GM19238 (cell line): ENCODE measurements around the gene ITPR1.
A peak's percentile ranks its signal among the peaks of the same experiment; 100 is the strongest.
"Not testable (repeated sequence)": the region's sequence is repeated elsewhere in the genome, so short reads cannot be mapped to it uniquely, and the experiment has no call there.

Experiments
- DNase-seq: peaks from one replicate; pipeline ENCODE4 v3.0.0; 2011; ENCODE audit warnings: low spot score; ENCODE audit not compliant: insufficient read length

Gene ITPR1

DNA sequence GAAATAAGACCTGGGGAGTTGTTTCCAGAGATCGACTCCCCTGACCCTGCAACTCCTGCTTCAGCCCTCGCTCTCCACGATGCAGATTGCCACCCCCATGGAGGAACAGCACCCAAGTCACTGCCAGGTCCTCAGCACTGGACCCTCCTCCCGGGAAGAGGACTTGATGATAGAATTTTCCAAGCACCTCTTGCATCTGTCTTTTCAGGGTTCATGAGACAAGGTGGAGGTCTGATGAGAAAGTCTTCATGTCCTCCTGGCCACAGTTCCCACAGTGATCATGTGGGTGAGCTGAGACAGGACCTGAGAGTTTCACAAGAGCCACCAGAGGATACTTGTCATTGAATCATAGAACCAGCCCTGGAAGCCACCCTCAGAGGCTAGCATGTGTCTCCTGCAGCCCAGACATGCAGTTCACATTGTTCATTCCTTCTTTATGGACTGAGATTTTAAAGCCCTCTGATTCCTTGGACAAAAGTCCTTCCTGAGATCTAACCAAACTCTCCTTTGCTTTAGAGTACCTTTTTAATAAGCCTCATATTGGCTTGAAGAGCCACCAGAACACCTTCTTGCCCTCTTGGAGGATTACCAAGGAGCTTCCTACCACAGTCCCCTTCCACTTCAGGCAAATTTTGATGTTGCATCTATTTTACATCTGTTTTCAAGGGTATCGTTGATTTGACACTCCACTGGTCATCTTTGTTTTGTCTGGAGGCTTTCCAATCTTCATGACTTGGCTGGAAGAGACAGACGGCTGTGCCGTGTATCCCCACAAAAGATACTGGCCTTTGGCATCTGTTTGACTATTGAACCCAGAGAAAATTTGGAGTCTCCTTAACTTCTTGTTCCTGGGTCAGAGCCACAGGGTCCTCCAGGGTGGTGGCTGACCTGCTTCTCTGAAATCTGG lies 261.3 kb downstream of the ITPR1 start:
- DNase-seq, result peak; percentile 49

DNA sequence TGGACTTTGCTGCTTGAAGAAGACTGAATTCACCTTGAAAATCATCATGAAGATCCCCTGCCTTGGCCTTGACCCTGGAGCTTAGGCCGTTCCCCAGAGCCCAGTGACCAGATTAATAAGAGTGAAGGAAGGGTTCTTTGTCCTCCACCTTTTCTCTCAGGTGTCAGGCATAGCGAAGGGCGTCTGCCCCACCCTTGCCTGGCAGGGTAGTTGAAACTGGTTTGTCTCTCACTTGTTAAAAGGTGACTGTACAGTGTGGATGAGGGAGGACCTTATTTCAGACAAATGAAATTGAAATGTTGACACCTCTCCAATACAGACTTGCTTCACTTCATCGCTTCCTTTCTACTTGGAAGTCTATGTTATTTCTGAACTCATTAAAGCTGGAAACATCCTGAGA lies 262.4 kb downstream of the ITPR1 start:
- DNase-seq, result no peak

DNA sequence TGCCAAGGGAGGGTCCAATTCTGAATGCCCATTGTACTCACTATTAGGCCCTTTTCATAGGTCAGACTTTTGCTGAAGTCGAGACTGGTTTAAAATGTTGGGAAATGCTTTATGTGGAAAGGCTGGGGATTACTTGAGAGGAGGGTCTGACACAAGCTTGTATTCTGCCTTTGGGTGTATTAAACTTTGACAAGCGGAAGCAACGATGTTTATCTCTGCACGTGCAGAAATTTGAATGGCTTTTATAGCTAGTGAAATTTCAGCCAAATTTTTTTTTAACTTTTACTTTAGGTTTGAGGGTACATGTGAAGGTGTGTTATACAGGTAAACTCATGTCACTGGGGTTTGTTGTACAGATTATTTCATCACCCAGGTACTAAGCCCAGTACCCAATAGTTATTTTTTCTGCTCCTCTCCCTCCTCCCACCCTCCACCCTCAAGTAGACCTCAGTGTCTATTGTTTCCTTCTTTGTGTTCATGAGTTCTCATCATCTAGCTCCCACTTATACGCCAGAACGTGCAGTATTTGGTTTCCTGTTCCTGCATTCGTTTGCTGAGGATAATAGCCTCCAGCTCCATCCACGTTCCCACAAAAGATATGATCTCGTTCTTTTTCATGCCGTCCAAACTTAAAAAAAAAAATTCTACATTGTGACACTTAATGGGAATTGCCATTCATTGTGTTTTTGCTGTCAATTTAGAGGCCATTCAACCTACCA lies 263.1 kb downstream of the ITPR1 start:
- no peak for DNase-seq

DNA sequence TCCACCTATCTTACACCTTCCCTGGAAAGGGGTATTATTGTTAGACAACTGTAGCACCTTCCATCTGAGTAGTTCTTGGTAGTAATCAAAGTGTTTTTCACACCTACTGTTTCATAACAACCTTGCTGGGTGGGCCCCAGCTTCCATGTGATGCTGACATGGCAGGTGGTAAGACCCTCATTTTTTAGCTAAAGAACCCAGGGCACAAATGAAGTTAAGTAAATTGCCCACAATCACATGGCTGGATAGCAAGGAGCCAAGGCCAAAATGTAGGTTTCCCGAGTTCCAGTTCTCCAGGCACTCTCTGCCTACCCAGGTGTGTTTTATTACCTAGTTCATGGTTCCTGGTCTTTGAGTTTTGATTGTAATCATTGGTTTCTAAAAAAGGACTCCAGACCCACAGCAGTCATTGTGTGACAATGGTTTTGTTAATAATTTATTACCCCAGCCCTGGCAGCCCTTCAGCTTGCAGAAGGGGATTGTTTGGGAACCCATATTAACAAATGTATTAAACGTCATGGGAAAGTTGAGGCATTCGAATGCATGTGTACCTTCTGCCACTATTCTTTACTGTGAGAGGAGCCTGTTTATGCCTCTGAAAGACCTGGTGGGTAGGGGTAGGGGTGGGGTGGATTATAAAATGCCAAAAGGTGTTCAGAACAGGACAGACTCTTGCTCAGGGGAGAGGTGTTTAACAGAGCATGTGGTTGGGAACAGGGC lies 263.9 kb downstream of the ITPR1 start:
- no peak for DNase-seq

DNA sequence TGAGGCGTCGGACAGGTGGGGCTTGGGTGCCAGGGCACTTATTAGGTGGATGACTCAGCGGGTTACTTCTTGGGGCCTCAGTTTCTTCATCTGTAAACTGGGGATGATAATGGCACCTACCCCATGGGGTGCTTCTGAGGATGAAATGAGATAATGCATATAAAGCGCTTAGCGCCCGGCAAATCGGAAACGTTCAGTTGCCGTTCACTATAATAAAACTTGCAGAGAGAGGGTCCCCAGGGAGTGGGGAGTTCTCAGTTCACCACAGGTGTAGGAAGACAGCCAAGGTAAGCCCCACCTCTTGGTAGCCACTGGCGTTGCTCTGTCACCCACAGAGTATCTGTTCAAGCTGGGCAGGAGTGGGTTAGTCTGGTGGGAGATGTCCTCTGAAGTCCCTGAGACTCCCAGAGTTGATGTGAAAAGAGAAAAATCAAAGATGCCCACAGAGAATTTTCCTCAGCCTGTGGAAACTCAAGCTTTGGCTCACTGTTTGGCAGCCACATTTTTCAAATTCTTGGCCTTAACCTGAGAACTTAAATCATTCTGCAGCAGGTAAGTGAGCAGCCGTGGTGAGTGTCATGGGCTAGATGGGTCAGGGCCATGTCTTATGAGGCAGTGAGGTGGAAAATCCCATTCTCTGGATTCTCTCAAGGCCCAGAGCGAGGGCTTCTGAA lies 264.6 kb downstream of the ITPR1 start:
- no peak for DNase-seq

DNA sequence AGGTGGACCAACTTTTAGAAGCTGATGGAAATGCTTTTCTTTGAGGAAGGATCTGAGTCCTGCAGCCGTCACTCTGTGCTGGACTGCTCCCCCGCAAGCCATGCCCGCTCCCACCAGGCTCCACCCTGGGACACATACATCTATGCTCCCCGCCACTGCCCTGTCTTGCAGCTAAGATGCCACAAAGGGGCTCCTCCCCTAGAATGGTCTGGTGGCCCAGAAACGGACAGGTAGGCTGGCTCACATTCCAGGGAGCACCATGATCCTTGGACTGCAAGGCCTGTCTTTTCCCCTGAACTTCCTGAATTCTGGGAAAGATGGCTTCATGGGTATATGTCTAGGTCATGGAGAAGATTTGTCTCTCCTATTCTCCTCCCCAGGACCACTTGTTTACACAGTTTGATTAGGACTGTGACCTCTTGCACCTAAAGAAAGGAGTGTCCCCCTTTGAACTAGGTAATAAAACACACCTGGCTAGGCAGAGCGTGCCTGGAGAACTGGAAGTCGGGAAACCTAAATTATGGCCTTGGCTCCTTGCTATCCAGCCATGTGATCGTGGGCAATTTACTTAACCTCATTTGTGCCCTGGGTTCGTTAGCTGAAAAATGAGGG lies 265.2 kb downstream of the ITPR1 start:
- DNase-seq, result no peak

DNA sequence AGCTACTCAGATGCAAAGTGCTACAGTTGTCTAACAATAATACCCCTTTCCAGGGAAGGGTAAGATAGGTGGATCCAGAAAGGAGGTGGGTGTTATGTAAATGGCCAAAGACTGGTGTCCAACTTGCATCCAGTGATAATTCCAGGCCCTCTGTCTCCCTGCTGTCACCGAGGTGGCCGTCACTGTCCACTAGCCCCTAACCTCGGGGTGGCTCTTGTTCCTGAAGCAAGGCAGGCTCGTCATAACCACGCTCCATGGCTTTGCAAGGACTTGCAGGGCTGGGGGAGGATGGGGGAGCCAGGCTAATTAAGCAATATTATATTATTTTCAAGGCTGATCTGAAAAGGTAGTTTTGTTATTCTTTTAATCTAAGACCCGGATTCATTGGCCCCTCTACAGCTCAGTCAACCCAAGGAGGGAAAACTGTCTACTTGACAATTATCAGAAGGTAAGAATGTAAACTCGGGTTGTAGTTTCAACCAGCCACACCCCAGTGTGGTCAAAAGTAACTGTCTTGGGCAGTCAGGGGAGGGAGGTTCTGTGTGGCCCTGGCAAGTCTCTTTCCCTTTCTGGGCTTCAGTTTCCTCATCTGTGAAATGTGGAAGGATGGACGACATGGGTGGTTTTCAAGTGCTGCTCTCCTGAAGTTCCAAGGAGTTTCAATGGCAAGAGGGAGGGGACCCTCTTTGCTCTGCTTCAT lies 266.0 kb downstream of the ITPR1 start:
- DNase-seq, result no peak

DNA sequence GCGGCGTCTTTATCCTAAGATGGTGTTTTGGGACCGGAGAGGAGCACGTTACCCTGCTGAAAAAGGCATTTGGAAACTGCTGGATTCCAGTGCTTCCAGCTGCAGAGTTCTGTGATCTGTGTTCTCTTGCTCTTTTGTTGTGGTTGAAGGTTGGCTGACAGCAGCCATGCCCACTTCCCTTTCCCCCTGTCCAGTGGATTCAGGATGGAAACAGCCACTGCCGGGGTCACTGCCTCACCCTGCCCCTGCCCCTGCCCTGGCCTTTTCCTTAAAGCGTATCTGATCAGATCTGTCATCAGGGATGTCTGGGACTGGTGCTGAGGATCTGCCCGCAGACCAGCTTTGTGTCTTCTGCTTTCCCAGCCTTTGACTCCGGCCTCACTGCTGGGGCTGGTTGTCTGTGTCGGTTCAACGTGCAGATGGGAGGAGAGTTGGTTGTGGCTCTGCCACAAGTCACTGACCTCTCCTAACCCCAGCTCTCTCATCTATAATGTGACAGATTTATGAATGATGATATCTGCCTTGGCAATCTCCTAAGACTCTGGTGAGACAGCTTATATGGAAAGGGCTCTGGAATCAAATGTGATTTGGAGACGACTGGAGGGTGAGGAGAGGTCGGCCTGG lies 266.7 kb downstream of the ITPR1 start:
- no peak for DNase-seq

DNA sequence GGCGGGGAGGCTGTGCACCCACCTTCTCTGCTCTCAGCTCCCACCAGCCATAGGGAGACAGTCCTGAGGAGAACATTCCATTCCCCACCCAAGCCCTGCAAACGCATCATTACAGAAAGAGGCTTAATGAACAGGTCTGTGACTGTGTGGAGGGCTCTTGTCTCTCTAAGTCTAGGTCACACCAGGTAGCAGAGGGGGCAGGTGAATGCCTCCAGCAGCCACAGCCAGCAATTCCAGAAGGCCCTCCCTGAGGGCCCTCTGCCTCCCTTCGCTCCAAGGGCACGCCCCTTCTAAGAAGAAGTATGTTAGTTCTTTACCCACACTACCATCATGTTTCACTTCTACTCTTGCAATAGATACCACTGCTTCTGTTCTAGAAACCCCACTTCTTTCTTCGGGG lies 268.6 kb downstream of the ITPR1 start:
- DNase-seq, result no peak

DNA sequence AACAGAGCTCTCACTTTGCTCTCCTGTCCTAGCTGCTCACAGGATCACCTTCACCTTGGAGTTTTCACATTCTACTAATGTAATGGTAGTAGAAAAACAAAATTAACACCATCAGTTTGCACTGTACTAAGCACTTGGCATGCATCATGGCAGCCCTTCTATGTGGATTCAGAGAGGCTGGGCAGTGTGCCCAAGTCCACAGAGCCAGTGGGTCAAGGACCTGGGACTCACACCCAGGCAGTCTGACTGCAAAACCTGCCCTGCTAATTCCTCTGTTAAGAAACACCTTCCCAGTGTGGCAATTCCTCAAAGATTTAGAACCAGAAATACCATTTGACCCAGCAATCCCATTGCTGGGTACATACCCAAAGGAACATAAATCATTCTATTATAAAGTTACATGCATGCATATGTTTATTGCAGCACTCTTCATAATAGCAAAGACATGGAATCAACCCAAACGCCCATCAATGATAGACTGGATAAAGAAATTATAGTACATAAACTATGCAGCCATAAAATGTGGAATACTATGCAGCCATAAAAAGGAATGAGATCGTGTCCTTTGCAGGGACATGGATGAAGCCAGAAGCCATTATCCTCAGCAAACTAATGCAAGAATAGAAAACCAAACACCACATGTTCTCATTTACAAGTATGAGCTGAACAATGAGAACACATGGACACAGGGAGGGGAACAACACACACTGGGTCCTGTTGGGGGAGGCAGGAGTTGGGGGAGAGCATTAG lies 269.5 kb downstream of the ITPR1 start:
- DNase-seq, result not testable (repeated sequence)

DNA sequence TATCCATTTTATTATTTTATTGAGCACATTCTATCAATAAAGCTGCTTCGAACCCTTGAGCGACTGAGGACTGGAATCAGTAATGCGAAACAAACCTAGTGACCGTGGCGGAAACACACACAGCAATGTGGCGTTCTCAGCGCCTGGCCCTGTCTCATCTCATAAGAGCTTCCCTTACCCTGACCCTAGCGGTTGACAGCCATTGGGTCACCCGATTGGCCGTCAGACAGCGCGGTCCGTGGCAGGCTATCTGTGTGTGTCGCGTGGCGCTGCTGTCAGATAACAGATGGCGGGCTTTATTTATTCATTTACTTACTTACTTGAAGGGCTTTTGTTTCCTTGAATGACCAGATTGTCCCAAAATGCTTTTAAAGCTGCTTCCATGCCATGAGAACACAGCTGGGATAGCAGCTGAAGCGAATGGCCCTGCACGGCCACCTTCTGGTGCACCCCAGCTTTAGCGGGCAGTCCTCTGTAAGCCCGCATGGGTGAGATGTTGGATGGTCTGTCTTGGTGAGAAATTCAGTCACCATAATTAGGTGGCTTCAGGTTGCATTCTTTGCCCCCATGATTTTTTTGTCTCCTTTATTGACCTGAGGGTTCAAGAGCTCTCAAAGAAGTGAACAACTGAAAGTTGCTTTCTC lies 270.6 kb downstream of the ITPR1 start:
- no peak for DNase-seq

DNA sequence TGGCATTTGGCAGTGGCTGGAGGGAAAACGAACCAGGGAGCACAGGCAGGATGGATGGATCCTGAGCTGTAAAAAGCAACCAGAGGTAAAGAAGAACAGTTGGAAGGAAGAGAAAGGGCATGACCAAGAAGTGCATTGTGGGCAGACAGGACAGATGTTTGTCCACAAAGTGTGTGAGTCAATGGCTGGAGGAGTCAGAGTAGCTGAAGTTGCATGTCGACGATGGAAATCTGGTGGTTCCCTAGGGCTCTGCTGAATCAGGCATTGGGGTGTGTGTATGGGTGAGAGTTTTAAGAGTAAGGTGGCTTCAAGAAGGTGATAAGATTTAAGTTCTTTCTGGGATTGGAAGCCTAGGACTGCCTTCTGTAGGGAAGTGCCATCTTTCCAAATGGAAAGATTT lies 272.1 kb downstream of the ITPR1 start:
- no peak for DNase-seq

DNA sequence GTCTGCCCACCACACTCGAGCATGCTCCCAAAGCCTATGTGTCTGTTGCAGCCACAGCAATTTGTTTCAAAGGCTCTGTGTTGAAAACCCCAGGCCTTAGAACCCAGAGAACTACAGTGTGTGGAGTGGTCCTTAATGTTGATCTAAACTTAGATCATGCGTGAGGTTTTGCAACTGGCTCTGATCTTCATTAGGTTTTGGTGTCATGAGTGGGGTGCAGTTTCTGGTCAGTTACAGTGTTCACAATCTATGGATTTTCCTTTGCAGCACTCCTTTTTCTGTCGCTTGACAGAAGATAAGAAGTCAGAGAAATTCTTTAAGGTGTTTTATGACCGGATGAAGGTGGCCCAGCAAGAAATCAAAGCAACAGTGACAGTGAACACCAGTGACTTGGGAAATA lies 273.1 kb downstream of the ITPR1 start:
- DNase-seq, result no peak

DNA sequence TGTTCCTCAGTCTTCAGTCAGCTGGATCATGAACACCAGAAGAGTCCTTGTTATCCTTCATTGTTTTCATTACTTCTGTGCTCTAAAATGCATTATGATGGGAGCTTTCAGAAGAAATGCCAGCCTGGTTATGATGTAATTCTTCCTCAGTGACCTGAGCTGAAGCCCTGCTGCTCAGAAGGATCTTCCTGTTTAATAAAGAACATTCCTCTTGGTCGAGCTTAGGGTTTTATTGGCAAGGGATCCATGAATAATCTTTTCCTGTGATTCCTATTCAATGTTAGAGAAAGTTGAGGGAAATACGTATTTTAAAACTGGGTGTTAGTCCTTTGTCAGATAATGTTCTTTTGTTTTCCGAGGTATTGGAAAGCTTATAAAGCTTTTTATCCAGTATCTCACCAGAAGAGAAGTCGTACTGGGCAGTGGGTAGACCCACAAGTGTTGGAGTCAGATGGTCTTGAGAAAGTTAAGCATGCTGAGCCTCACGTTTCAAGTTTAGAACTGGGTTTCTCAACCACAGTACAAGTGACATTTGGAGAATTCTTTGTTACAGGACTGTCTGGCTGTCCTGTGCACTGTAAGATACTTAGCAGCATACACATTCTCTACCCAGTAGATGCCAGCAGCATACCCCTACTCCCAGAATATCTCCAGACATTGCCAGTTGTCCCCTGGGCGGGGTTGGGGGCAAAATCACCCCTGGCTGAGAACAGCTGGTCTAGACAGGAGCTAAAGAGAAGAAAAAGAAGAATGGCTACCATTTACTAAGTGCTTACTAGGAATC lies 273.8 kb downstream of the ITPR1 start:
- DNase-seq, result no peak

DNA sequence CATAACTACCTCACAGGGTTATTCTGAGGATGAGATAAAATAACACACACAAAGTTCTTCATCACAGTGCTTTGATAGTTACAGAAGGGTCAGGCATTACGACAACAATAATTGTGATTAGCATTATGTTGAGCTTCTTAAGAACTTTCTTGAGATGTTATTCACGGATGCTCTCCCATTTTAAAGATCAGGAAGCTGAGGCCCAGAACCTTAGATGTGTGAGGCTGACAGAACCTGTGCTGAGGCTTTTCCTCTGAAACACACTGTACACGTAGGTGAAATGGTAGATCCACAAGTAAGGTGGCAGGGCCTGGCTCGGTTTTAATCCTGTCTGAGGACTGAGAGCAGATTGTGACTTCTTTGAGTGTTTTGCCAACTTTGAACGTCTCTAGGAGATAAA lies 274.9 kb downstream of the ITPR1 start:
- no peak for DNase-seq

DNA sequence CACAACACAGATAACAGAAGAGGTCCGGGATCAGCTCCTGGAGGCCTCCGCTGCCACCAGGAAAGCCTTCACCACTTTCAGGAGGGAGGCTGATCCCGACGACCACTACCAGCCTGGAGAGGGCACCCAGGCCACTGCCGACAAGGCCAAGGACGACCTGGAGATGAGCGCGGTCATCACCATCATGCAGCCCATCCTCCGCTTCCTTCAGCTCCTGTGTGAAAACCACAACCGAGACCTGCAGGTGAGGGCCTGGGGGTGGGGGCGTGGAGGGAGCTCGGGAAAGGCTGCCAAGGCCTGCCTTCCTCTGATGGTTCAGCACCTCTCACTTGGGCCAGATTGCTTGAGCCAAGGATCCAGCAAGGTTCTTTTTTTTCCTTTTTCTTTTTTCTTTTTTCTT lies 275.4 kb downstream of the ITPR1 start:
- no peak for DNase-seq

DNA sequence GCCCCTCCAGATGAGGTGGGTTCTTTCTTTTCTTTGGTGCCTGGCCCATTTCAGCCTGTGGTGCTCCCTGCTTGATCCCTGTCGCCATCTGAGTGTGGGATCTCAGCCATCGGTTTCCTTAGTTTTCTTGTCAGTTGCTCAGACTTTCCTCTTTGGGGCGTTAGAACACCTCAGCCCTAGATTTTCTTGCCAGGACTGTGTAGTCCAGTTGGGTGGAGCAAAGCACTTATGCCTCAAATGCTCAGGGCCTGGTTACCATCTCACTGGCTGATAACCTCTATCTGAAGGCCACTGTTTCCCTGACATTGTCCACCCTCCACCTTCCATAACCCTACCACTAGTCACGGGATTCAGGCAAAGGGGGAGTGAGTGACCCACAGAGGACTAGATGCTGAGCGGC lies 277.4 kb downstream of the ITPR1 start:
- DNase-seq, result no peak

DNA sequence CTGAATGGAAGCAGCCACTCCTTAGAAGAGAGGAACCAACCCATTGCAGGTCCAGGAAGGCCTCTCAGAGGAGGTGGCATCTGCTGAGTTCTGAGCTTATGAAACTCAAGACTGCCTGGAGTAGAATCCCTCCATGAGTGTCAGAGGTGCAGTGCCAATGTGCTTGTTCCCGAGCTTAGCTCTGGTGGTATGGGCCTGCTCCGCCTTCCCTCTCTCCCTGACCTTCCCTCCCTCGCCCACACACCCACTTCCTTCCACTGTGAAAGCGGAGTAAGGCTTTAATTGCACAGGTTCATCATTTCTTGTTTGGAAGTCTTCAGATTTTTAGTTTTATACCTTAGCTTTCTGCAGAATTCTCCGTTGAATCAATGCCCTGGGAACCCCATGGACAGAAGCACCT lies 278.1 kb downstream of the ITPR1 start:
- DNase-seq, result no peak
